BE2C (cell line): ENCODE results near the gene HEPACAM2.

Experiments used
- DNase-seq: peaks from one replicate; pipeline ENCODE4 v3.0.0-alpha.2; 2020
- H3K27me3 ChIP-seq: fragments of 250-450 bp; sonication (Bioruptor Pico); 2 replicates; pipeline ENCODE4 v1.5.1; 2020; ENCODE audit warnings: mild to moderate bottlenecking
- H3K36me3 ChIP-seq: fragments of 250-450 bp; sonication (Bioruptor Pico); 2 replicates; pipeline ENCODE4 v1.5.1; 2020; ENCODE audit warnings: mild to moderate bottlenecking
- H3K4me1 ChIP-seq: fragments of 250-450 bp; sonication (Bioruptor Pico); 2 replicates; pipeline ENCODE4 v1.5.1; 2020
- H3K4me3 ChIP-seq: 2 replicates; pipeline ENCODE4 v1.5.1; 2011; ENCODE audit warnings: low read depth, low read length
- H3K9me3 ChIP-seq: fragments of 250-450 bp; sonication (Bioruptor Pico); 2 replicates; pipeline ENCODE4 v1.5.1; 2020
- TF ChIP-seq, protein P1 (sequence below): IDR thresholded peaks from 2 replicates; pipeline ENCODE4 v1.5.1; 2012; ENCODE audit warnings: mild to moderate bottlenecking, low read depth, low read length

Gene HEPACAM2

DNA sequence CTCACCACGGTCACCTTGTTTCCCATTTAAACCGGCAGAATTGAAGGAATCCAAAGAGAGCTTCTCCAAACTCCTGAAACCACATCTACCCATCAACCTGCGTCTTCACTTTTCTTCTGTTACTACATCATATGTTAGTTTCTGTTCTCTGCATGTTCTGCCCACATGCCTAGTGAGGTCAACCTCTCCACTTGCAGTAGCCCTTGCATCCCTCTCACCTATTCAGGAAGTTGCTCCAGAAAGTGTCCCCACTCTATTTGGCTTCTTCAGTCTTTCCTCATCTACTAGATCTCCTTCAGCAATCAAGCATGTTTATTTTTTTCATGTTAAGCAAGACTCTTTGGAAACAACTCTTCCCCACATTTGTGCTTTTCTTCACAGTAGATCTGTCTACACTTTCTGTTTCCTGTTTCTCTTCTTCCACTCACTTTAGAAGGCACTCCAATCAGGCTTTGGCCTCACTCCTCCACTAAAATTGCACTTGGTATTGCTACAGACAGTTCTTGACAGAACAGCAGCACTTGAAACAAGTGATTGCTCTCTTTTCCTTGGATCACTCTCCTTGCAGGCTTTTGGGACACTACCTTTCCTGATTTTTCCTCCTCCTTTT is 85.6 kb downstream of the HEPACAM2 start:
- no peaks in the 10 kb centered on the region for H3K36me3 ChIP-seq
- DNase-seq, result no peak
- no peak overlapping the region for H3K4me3 ChIP-seq
- H3K27me3 ChIP-seq, result peaks cover 5% of the 10 kb centered on the region; the same call in 1 of the 2 replicates
- TF ChIP-seq, protein P1, sequence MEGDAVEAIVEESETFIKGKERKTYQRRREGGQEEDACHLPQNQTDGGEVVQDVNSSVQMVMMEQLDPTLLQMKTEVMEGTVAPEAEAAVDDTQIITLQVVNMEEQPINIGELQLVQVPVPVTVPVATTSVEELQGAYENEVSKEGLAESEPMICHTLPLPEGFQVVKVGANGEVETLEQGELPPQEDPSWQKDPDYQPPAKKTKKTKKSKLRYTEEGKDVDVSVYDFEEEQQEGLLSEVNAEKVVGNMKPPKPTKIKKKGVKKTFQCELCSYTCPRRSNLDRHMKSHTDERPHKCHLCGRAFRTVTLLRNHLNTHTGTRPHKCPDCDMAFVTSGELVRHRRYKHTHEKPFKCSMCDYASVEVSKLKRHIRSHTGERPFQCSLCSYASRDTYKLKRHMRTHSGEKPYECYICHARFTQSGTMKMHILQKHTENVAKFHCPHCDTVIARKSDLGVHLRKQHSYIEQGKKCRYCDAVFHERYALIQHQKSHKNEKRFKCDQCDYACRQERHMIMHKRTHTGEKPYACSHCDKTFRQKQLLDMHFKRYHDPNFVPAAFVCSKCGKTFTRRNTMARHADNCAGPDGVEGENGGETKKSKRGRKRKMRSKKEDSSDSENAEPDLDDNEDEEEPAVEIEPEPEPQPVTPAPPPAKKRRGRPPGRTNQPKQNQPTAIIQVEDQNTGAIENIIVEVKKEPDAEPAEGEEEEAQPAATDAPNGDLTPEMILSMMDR, result no peak
- no peaks in the 10 kb centered on the region for H3K4me1 ChIP-seq
- H3K9me3 ChIP-seq, result no peaks in the 10 kb centered on the region

DNA sequence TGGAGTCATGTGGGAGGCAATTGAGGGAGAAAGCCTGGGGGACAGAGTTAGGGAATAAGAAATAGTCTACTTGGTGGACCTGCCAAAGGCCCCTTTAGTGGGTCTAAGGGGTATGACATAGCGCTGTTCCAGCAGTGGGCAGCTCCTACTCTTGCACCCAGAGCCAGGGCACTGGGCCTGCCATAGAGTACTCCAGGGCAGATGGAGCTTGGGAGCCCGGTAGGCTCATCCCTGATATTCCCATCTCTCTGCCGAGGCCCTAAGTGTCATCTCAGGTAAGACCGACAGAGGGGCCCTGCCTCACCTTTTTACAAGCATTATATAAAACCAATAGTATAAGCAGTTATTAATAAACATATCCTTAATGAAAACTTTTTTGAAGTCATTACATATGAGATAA is 87.7 kb downstream of the HEPACAM2 start:
- DNase-seq, result no peak
- TF ChIP-seq, protein P1, result no peak
- Histone ChIP-seq H3K27me3 (peaks cover 19% of the 10 kb centered on the region), H3K36me3 (no peaks in the 10 kb centered on the region), H3K9me3 (no peaks in the 10 kb centered on the region), H3K4me1 (no peaks in the 10 kb centered on the region), H3K4me3 (no peak overlapping the region)
